ENCODE results near the gene PCK1. TPM values are rescaled to one million over a fixed set of nuclear protein-coding genes. Genes with fewer than 3 reads are reported as not detected.

Gene PCK1
- total and polyA plus RNA-seq, 2 of the 8 experiments (the other 6 are each of a cell fraction or from before 2014, with no cell fraction given): not detected

- CTCF ChIA-PET (ENCODE audit: partially characterized antibody): interaction anchor here (1.6 to 1.8 kb wide), 3 partner anchors 16 to 37 kb away, joined by 4 to 10 read pairs (median 9); partner anchors contain the start of gene PCK1
- TF ChIP-seq SIN3A (conservative IDR thresholded peaks at IDR 0.05 in 1 of 2, IDR thresholded peaks at IDR 0.05 in 1 of 2; ENCODE audit: low read depth in 1 of 2, low read length in 2 of 2): no peak
- TF ChIP-seq TBP (IDR thresholded peaks at IDR 0.05; ENCODE audit: low read depth, low read length): no peak
- TF ChIP-seq POLR2AphosphoS5 (IDR thresholded peaks at IDR 0.05; ENCODE audit: low read depth, low read length): no peak
- TF ChIP-seq BRCA1 (IDR thresholded peaks at IDR 0.05; ENCODE audit: low read depth, low read length): no peak
- TF ChIP-seq SIRT6 (IDR thresholded peaks at IDR 0.05; ENCODE audit: low read length): no peak
These were observed 15.9 kb upstream of the PCK1 start for GRCh38 chr20:57544838-57545564.

More at GRCh38 chr20:57544838-57545564, 15.9 kb upstream of the PCK1 start:
- no peak overlapping the region for H3K4me2 ChIP-seq (ENCODE audit: insufficient read depth in 1 of 2, low read depth in 2 of 2, low read length in 2 of 2)
- POLR2A ChIA-PET (ENCODE audit: partially characterized antibody): no interaction called here
- H2BK15ac ChIP-seq (ENCODE audit: low read length): no peak overlapping the region
- no peak overlapping the region for H3K18ac ChIP-seq (ENCODE audit: extremely low read depth, low read length)
- no peak overlapping the region for H3K14ac ChIP-seq (ENCODE audit: insufficient read length)
- no peak overlapping the region for H4K5ac ChIP-seq (ENCODE audit: insufficient read length, low read depth, low read length)
- H3K23me2 ChIP-seq (ENCODE audit: low read depth, low read length): no peaks in the 10 kb centered on the region
- FAIRE-seq (no peak), DNase-seq (ENCODE audit: low read depth in 1 of 2, low spot score in 2 of 2) (no peak)
- no peak overlapping the region for H2AK5ac ChIP-seq (ENCODE audit: low read depth, low read length)
- no peak overlapping the region for H3K4me3 ChIP-seq (ENCODE audit: extremely low read depth in 1 of 4, insufficient read depth in 2 of 4, low read depth in 3 of 4, low read length in 4 of 4)
- H3K79me1 ChIP-seq (ENCODE audit: low read depth, low read length): no peaks in the 10 kb centered on the region
- H3K4me1 ChIP-seq (replicated peaks in 1 of 4; ENCODE audit: control insufficient read depth in 3 of 4, insufficient read depth in 4 of 4, low read length in 3 of 4): no peaks in the 10 kb centered on the region
- H3K79me2 ChIP-seq (ENCODE audit: control insufficient read depth in 1 of 2, insufficient read depth in 2 of 2, low read length in 2 of 2): no peaks in the 10 kb centered on the region
- H3K27me3 ChIP-seq (replicated peaks in 1 of 4; ENCODE audit: control insufficient read depth in 3 of 4, extremely low read depth in 1 of 4, insufficient read depth in 3 of 4, low read length in 3 of 4): no peaks in the 10 kb centered on the region
- H3K9ac ChIP-seq (replicated peaks in 1 of 4; ENCODE audit: extremely low read depth in 1 of 4, low read depth in 3 of 4, low read length in 3 of 4): no peak overlapping the region
- H2BK20ac ChIP-seq (ENCODE audit: low read length): no peak overlapping the region
- H3K36me3 ChIP-seq (ENCODE audit: control insufficient read depth in 2 of 4, insufficient read depth in 4 of 4, low read length in 3 of 4): no peaks in the 10 kb centered on the region
- no peak overlapping the region for H3K56ac ChIP-seq (replicated peaks; ENCODE audit: insufficient read length, low read depth, low read length)
- H2BK12ac ChIP-seq (ENCODE audit: low read depth, low read length): no peak overlapping the region
- H4K8ac ChIP-seq (ENCODE audit: extremely low read depth, insufficient read depth, low read length): no peak overlapping the region
- H2BK120ac ChIP-seq (replicated peaks; ENCODE audit: low read depth, low read length): no peak overlapping the region
- H3K23ac ChIP-seq (ENCODE audit: insufficient read length): no peak overlapping the region
- H2AFZ ChIP-seq (ENCODE audit: low read length): no peak overlapping the region
- no peak overlapping the region for H3K4ac ChIP-seq (replicated peaks; ENCODE audit: insufficient read length, low read depth, low read length)
- no peaks in the 10 kb centered on the region for H3K9me3 ChIP-seq (ENCODE audit: insufficient read depth in 2 of 2, low read depth in 1 of 2, low read length in 1 of 2)
- no peaks in the 10 kb centered on the region for H4K20me1 ChIP-seq (replicated peaks in 1 of 2; ENCODE audit: control insufficient read depth in 1 of 2, insufficient read depth in 2 of 2, low read length in 2 of 2)
- no peak overlapping the region for H4K91ac ChIP-seq (replicated peaks; ENCODE audit: insufficient read length, low read length)
- H2BK5ac ChIP-seq (ENCODE audit: low read depth, low read length): no peak overlapping the region
- 84% methylated on average over 12 of the region's 12 CpGs; no CpG with 5 or more reads in 1 of the 2 experiments for WGBS, 2 experiments (ENCODE audit: extremely low coverage in 1 of 2, insufficient coverage in 1 of 2, insufficient read length in 1 of 2, insufficient replicate concordance in 2 of 2, low coverage in 1 of 2, low lambda C conversion rate in 2 of 2, missing lambda C conversion rate in 1 of 2)
- no peak overlapping the region for H3K27ac ChIP-seq (ENCODE audit: low read depth, low read length)

Measured in H1 (cell line).